NCI-H524 (cell line): Measurements from ENCODE around the gene GNPTG.

Experiments
- DNase-seq, 2 experiments: peaks; one replicate each; lab custom pipeline; 2025; lab: John Stamatoyannopoulos, UW

Gene GNPTG

DNA sequence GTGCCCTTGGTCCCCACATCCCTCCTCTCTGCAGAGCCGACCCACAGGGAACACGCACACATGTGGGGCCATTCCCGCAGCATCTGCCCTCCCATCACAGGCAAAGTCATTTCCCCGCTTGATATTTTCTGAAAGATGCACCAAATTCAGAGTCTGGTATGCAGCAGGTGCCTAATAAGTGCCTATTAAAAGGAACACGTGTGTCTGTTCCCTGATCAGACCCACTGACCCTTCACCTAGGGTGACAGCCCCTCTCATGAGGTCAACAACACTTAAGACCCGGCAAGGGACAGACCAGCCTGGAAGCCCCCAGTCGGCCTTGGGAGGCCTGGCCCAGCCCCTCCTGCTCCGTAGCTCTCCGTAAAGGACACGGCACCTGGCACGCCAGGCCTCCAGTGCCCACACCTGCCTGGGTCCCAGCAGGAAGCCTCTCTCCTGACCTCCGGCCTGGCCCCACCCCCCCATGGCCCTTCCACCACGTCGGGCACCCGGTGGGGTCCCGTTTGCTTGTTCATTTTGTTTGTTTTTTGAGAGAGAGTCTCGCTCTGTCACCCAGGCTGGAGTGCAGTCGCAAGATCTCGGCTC lies 42.7 kb downstream of the GNPTG start:
- DNase-seq: no peak

DNA sequence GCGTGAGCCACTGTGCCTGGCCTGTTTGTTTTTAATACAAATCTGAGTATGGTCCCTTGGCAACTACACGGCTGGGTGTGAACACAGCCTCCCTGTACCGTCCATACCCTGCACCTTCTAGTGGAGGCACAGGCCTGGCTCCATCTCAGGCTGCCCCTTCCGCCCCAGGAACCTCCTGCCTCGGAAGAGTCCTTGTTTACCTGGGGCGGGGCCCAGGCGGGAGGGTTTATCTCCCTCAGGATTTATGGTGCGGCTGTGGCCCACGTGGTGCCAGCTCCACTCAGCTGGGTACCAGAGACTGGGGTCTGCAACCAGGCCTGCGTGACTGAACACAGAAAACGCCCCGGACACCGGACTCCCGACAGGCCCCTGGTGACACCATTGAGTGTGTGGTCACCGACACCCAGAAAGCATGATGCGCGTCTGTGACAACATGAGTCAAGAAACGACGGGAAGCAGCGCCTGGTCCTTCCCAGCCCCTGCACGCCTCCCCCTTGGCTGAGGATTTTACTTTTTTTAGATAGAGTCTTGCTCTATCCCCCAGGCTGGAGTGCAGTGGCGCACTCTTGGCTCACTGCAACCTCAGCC lies 43.8 kb downstream of the GNPTG start:
- no peak for DNase-seq

DNA sequence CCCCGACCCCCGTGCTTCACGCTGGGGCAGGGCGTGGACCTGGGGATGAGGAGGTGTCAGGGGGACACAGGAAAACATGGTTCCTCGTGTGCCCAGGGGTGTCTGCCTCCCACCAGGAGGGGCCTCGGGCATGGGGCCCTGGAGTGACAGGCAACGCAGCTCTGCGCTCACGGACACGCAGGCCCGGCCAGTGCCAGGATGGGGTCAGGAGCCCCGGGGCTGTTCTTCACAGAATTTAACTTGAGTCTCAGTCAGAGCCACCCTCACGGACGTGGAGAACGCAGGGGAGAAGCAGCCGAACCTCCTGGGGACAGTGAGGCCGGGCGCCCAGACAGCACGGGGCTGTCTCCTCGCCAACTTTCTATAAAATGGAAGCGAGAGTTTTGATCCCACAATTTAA lies 46.0 kb downstream of the GNPTG start:
- DNase-seq: no peak

DNA sequence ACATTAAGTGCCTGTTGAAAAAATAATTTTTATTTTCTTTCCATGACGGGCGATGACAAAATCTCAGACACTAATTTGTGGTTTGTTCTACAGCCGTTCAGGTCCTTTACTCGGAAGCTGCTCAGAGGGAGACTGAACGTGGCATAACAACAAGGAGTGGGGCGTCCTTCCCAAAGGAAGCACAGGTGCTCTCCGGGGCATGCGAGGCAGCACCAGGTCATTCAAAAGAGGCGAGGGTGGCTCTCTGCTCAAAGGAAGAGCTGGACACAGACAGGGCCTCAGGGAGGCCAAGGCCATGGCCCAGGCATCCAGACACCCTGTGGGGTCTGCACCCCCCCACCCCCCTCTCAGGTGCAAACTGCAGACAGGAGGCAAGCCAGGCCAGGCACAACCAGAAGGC lies 46.6 kb downstream of the GNPTG start:
- DNase-seq: no peak

DNA sequence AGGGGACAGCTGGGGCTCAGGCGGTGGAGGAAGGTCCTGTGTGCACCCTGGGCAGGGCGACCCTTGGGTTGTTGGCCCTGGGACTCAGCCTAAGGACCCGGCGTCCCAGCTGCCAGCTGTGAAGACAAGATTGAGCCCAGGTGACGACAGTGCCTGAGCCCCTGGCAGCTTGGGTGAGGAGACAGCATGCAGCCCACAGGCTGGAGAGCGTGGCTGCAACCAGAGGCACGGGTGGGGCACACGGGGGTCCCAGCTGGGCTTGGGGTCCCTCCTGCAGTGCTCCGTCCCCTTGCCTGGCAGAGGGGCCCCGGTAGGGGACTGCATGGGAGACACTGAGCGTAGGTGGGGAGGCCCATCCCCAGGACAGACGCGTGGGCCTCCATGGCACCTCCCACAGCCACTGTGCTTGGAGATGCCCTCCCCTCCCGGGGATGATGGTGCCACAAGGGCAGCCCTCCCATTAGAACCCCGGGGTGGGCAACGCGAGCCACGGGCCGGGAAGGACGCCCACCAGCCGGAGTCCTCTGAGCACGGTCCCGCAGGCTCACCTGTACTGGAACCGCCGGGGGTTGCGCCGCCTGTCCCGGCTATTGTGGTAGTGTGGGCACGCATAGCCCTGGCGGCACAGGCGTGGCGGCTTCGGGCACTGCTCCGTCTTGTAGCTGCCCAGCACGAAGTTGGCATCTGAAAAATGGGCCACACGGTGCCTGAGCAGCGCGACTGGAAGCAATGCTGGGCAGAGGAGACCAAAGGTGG lies 47.3 kb downstream of the GNPTG start:
- DNase-seq: no peak

DNA sequence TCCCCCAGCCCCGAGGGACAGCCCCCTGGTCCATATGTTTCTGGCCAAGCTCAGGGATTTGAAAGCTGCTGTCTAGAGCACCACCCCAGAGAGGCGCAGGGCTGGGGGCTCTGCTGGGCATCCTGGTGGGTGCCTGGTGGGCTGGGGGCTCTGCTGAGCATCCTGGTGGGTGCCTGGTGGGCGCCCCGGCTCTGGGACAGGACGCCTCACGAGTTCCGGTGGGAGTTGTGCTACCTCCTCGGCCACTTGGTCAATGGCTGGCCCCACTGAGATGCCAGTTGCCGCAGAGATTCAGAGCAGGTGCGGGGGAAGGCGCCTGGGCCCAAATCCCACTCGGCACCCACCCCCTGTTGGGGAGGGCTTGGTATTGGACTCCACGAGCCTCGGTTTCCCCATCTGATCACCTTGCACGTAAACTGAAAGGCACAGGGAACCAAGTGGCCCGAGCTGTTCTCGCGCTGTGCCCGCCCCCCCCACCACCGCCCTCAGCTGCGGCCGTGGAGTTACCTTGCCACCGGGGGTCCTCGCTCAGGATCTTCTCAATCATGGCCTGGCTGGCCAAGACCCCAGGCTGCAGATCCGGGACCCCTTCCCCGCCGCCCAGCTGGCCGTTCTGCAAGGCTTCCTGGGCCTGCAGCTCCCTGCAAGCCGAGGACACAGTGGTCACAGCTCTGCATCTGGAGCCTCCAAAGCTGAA lies 49.5 kb downstream of the GNPTG start:
- DNase-seq: no peak

DNA sequence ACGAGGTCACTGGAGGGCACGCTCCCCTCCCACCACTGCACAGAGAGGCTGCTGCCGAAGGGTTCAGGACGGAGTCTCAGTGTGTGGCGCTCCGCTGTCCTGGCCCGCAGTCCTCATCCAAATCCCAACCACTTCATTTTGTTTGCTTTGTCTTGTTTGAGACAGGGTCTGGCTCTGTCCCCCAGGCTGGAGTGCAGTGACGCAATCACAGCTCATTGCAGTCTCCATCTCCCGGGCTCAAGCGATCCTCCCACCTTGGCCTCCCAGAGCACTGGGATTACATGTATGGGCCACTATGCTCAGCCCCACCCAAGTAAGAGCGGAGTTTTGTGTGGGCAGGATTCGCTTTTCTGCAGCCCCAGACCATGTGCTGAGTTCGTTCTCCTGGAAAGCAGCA lies 50.0 kb downstream of the GNPTG start:
- DNase-seq: no peak

DNA sequence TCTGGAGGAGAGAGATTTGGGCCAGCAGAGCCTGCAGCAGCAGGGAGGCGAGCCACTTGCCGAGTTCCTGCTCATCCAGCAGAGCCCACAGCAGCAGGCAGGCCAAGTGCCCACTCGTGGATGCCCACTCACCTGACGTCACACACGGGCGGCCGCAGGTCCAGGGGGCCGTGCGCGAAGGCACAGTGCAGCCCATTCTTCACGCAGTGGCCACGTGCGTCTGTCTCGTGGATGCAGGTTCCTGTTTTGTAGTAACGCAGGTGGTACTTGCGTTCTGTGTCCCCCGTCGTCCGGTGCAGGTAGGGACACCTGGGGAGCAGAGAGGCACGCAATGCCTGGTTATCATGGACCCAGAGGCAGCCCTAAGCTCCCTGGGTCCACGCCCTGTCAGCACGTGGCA lies 51.3 kb downstream of the GNPTG start:
- DNase-seq: no peak

DNA sequence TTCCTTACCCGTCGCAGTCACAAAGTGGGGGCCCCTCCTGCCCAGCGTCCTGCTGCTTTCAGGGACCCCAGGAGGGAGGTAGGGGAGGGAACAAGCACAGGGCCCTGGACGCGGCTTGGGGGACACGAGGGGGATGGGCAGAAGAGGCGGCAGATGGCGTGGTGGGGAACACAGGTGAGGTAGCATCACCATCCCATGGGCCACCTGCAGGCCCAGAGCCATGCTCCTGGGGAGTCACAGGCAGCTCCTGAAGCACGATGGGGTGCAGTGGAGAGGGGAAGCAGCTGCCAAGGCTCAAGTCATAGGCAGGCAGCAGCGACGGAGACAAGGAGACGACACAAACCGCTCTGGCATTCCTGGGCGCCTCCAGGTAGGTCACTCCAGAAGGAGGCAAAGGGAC lies 52.0 kb downstream of the GNPTG start:
- DNase-seq: no peak

DNA sequence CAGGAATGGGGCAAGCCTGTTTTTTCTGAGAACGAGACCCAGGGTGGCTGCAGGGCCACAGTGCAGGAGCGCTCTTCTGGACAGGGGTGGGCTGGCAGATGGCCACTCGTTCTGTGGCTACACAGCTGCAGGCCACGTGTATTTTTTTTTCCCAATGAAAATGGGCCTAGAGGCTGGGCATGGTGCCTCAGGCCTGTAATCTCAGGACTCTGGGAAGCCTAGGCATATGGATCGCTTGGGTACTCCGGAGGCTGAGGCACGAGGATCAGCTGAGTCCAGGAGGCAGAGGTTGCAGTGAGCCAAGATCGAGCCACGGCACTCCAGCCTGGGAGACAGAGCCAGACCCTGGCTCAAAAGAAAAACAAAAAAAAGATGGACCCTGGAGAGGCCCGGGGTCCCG lies 56.0 kb downstream of the GNPTG start:
- DNase-seq: peak in 1 of 2 experiments; percentile 61

DNA sequence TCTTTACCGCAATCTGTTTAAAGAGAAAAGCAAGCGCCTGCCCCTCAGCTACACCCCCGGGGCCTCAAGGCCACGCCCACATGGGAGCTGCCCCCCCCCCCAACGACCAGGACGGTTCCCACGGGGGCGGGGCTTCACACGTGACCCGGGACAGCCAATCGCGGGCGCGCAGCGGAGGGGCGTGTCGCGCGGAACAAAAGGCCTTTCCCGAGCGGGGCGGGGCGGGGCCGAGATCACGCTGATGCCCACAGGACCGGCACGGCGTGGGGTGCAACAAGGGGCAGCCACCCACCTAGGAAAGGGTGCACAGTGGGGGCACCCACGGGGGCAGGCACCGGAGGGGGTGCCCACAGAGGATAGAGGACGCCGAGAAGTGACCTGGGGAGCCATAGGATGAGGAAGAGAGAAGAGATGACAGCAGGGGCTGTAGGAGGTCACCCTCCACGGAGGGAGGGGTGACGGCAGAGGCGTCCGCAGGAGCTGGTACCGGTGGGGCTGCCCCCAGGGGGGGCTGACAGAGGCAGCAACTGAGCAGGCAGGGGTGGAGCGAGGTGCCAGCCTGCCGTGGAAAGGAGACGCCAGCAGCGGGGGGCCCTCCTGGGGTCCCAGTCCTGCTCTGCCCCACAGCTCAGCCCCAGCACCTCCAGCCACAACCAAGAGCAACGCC lies 56.6 kb downstream of the GNPTG start:
- DNase-seq: peak; percentile 75 to 84

DNA sequence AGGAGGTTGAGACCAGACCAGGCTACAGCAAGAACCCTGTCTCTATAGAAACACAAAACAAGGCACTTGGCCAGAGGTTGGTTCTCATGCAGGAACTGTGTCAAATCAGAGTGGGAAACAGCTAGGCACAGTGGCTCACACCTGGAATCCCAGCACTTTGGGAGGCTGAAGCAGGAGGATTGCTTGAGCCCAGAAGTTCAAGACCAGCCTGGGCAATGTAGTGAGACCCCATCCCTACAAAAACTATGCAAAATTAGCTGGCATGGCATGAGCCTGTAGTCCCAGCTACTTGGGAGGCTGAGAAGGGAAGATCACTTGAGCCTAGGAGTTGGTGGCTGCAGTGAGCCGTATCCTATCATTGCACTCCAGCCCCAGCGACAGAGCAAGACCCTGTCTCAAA lies 61.1 kb downstream of the GNPTG start:
- DNase-seq: no peak
